Hepatocyte (in vitro differentiated cells): ENCODE measurements around the gene CRADD.

Source experiments
- CTCF ChIP-seq: fragments of 200-600 bp; sonication (generic); IDR thresholded peaks from 2 replicates; pipeline ENCODE4 v1.5.1; 2016; ENCODE audit warnings: antibody characterized with exemption, mild to moderate bottlenecking; ENCODE audit not compliant: poor library complexity
- EZH2 ChIP-seq: fragments of 200-600 bp; sonication (generic); IDR thresholded peaks from 2 replicates; pipeline ENCODE4 v1.6.1; 2016; ENCODE audit warnings: antibody characterized with exemption, mild to moderate bottlenecking, borderline replicate concordance

GRCh38 chr12:93790472-93791152, 113.4 kb downstream of the CRADD start:
- TF ChIP-seq CTCF (no peak), EZH2 (no peak)
